IMR-90 (cell line): ENCODE data around the gene ADSS1. TPM values are rescaled to one million over a fixed set of nuclear protein-coding genes. Genes with fewer than 3 reads are reported as not detected.

Experiments
- ATAC-seq: fragments of 200-7000 bp; cut with Tn5 transposase; 2 replicates; pipeline ENCODE4 v1.9.1; 2020; ENCODE audit warnings: low read depth, mild to moderate bottlenecking, moderate library complexity
- BruUV-seq: library from RNA; stranded (reverse); fragments of 400-500 nt; replicated peaks from 2 replicates; lab custom pipeline; 2021; lab: Mats Ljungman, UMichigan
- CTCF ChIA-PET: fragments of 300-600 bp; formaldehyde crosslinking; extraction: SDS; loops from one replicate; lab custom pipeline; 2021; ENCODE audit warnings: antibody characterized with exemption; lab: Yijun Ruan, JAX
- POLR2A ChIA-PET: fragments of 300-600 bp; sonication (Branson Sonifier 250); formaldehyde crosslinking; loops from one replicate; lab custom pipeline; 2022; ENCODE audit warnings: antibody characterized with exemption; ENCODE audit not compliant: unreplicated experiment; lab: Charles Lee
- DNase-seq: peaks from one replicate; pipeline ENCODE4 v3.0.0; 2013
- H2AFZ ChIP-seq: replicated peaks from 2 replicates; pipeline ENCODE3; 2013; ENCODE audit warnings: low read length, mild to moderate bottlenecking; ENCODE audit not compliant: poor library complexity
- H2AK5ac ChIP-seq: 2 replicates; pipeline ENCODE4 v1.6.1; 2013; ENCODE audit warnings: low read depth, low read length, inconsistent platforms
- H2AK9ac ChIP-seq: replicated peaks from 2 replicates; pipeline ENCODE3; 2013; ENCODE audit warnings: mild to moderate bottlenecking, low read depth, low read length, moderate library complexity; ENCODE audit not compliant: poor library complexity
- H2BK120ac ChIP-seq: 2 replicates; pipeline ENCODE4 v1.6.1; 2013; ENCODE audit warnings: low read depth, low read length, inconsistent platforms
- H2BK15ac ChIP-seq: 3 replicates; pipeline ENCODE4 v1.6.1; 2013; ENCODE audit warnings: low read depth, low read length, inconsistent platforms
- H2BK20ac ChIP-seq: 2 replicates; pipeline ENCODE4 v1.6.1; 2013; ENCODE audit warnings: low read depth, mild to moderate bottlenecking, inconsistent platforms, low read length, moderate library complexity
- H2BK5ac ChIP-seq: 2 replicates; pipeline ENCODE4 v1.6.1; 2013; ENCODE audit warnings: mild to moderate bottlenecking, low read depth, low read length, inconsistent platforms; ENCODE audit not compliant: poor library complexity, severe bottlenecking
- H3K14ac ChIP-seq: replicated peaks from 2 replicates; pipeline ENCODE4 v1.6.1; 2013; ENCODE audit warnings: low read depth, low read length, inconsistent platforms
- H3K18ac ChIP-seq: 2 replicates; pipeline ENCODE4 v1.6.1; 2013; ENCODE audit warnings: low read depth, low read length, control low read depth
- H3K23ac ChIP-seq: 2 replicates; pipeline ENCODE4 v1.6.1; 2013; ENCODE audit warnings: low read depth, low read length, inconsistent platforms
- H3K27ac ChIP-seq: 2 replicates; pipeline ENCODE4 v1.5.1; 2013; ENCODE audit warnings: mild to moderate bottlenecking, control low read depth, low read length; ENCODE audit not compliant: insufficient read depth
- H3K27me3 ChIP-seq: 2 replicates; pipeline ENCODE4 v1.6.1; 2013; ENCODE audit warnings: low read length; ENCODE audit not compliant: control insufficient read depth, insufficient read depth
- H3K36me3 ChIP-seq: 2 replicates; pipeline ENCODE4 v1.6.1; 2013; ENCODE audit warnings: low read length, mixed read lengths; ENCODE audit not compliant: control insufficient read depth, insufficient read depth
- H3K4ac ChIP-seq: 2 replicates; pipeline ENCODE4 v1.6.1; 2013; ENCODE audit warnings: low read depth, low read length, inconsistent platforms
- H3K4me1 ChIP-seq: 2 replicates; pipeline ENCODE4 v1.6.1; 2013; ENCODE audit warnings: low read length, mixed read lengths; ENCODE audit not compliant: control insufficient read depth, insufficient read depth
- H3K4me2 ChIP-seq: 2 replicates; pipeline ENCODE4 v1.6.1; 2013; ENCODE audit warnings: low read depth, mild to moderate bottlenecking, control low read depth, low read length, moderate library complexity
- H3K4me3 ChIP-seq: 2 replicates; pipeline ENCODE4 v1.5.1; 2013; ENCODE audit warnings: low read depth, mild to moderate bottlenecking, control low read depth, low read length, moderate library complexity; ENCODE audit not compliant: insufficient read depth
- H3K56ac ChIP-seq: 2 replicates; pipeline ENCODE4 v1.6.1; 2013; ENCODE audit warnings: low read length, inconsistent platforms; ENCODE audit not compliant: insufficient read depth; ENCODE audit errors: extremely low read depth
- H3K79me1 ChIP-seq, 2 experiments: 2 replicates each; pipeline ENCODE4 v1.6.1; 2013; ENCODE audit warnings: low read length in 2 of 2, inconsistent platforms in 1 of 2, low read depth in 1 of 2
- H3K9ac ChIP-seq: 2 replicates; pipeline ENCODE4 v1.6.1; 2013; ENCODE audit warnings: low read depth, low read length, control low read depth
- H3K9me1 ChIP-seq: 2 replicates; pipeline ENCODE4 v1.6.1; 2013; ENCODE audit warnings: low read length, inconsistent platforms; ENCODE audit not compliant: insufficient read depth
- H3K9me3 ChIP-seq: 2 replicates; pipeline ENCODE4 v1.6.1; 2013; ENCODE audit warnings: low read length; ENCODE audit not compliant: control insufficient read depth, insufficient read depth
- H4K20me1 ChIP-seq: 2 replicates; pipeline ENCODE4 v1.6.1; 2013; ENCODE audit warnings: low read length, inconsistent platforms; ENCODE audit not compliant: insufficient read depth
- H4K5ac ChIP-seq: 2 replicates; pipeline ENCODE4 v1.6.1; 2013; ENCODE audit warnings: mild to moderate bottlenecking, low read depth, low read length, control low read depth
- H4K8ac ChIP-seq, 2 experiments: 2 replicates each; pipeline ENCODE4 v1.6.1; 2013; ENCODE audit warnings: low read depth in 2 of 2, low read length in 2 of 2, control low read depth in 1 of 2, inconsistent platforms in 1 of 2
- H4K91ac ChIP-seq: 2 replicates; pipeline ENCODE4 v1.6.1; 2013; ENCODE audit warnings: low read depth, low read length, inconsistent platforms; ENCODE audit not compliant: insufficient read depth
- BHLHE40 ChIP-seq: fragments of 150-350 bp; IDR thresholded peaks from 2 replicates; pipeline ENCODE4 v1.6.1; 2016; ENCODE audit warnings: mild to moderate bottlenecking, low read depth, low read length
- CEBPB ChIP-seq: IDR thresholded peaks from 2 replicates; pipeline ENCODE4 v1.6.1; 2012; ENCODE audit warnings: low read depth, low read length, improper control_type of control experiment
- CHD1 ChIP-seq: IDR thresholded peaks from 2 replicates; pipeline ENCODE4 v1.6.1; 2012; ENCODE audit warnings: low read depth, low read length, improper control_type of control experiment
- FOS ChIP-seq: fragments of 150-350 bp; IDR thresholded peaks from 2 replicates; pipeline ENCODE4 v1.6.1; 2016; ENCODE audit warnings: low read depth, low read length
- MAFK ChIP-seq: IDR thresholded peaks from 2 replicates; pipeline ENCODE4 v1.6.1; 2012; ENCODE audit warnings: low read depth, low read length, improper control_type of control experiment
- MAZ ChIP-seq: IDR thresholded peaks from 2 replicates; pipeline ENCODE4 v1.6.1; 2012; ENCODE audit warnings: low read depth, mild to moderate bottlenecking, low read length, improper control_type of control experiment, moderate library complexity, borderline replicate concordance
- MXI1 ChIP-seq: IDR thresholded peaks from 2 replicates; pipeline ENCODE4 v1.6.1; 2012; ENCODE audit warnings: low read depth, mild to moderate bottlenecking, low read length, moderate library complexity, borderline replicate concordance
- NFE2L2 ChIP-seq: fragments of 150-350 bp; IDR thresholded peaks from 2 replicates; pipeline ENCODE4 v1.6.1; 2016; ENCODE audit warnings: low read depth, mild to moderate bottlenecking, low read length
- RAD21 ChIP-seq: IDR thresholded peaks from 2 replicates; pipeline ENCODE4 v1.6.1; 2012; ENCODE audit warnings: low read length, improper control_type of control experiment
- RCOR1 ChIP-seq: IDR thresholded peaks from 2 replicates; pipeline ENCODE4 v1.6.1; 2012; ENCODE audit warnings: mild to moderate bottlenecking, low read length, improper control_type of control experiment; ENCODE audit not compliant: insufficient replicate concordance
- RFX5 ChIP-seq: IDR thresholded peaks from 2 replicates; pipeline ENCODE4 v1.8.0; 2012; ENCODE audit warnings: low read depth, mild to moderate bottlenecking, low read length, moderate library complexity
- WGBS, 2 experiments: methylation state at CpG; one replicate each; pipeline versions ENCODE4 v1.1.5 to v1.1.7; 2013; ENCODE audit warnings: missing lambda C conversion rate in 2 of 2; ENCODE audit not compliant: insufficient read length in 1 of 2; ENCODE audit errors: extremely low coverage in 2 of 2; 5-methylcytosine and 5-hydroxymethylcytosine counted together
- dilution Hi-C: fragments of 300-500 bp; cut with HindIII; formaldehyde crosslinking; loops from one replicate; pipeline ENCODE4 v1.14.3; 2018; ENCODE audit warnings: low sequenced_read_pairs; ENCODE audit not compliant: unreplicated experiment
- in situ Hi-C: fragments of 300-500 bp; cut with MboI; formaldehyde crosslinking; loops from 3 replicates; pipeline ENCODE4 v1.14.3; 2019; ENCODE audit warnings: low sequenced_read_pairs, inconsistent platforms, mixed read lengths
- intact Hi-C: fragments of 100-400 bp; cut with micrococcal nuclease; formaldehyde crosslinking; loops from 2 replicates; pipeline ENCODE4 v1.10.0; 2022
- polyA plus RNA-seq, 3 experiments: library from polyadenylated mRNA; depleted of rRNA; stranded (reverse); fragments of >200 nt; gene quantifications; 2 replicates each; pipeline ENCODE4 v1.2.3, GENCODE V29; 2012; ENCODE audit warnings: low replicate concordance in 1 of 3
- total RNA-seq: library from RNA; depleted of rRNA; stranded (reverse); fragments of >200 nt; gene quantifications from 2 replicates; pipeline ENCODE4 v1.2.3, GENCODE V29; 2012
- TF ChIP-seq, protein P1 (sequence below): conservative IDR thresholded peaks from 2 replicates; pipeline ENCODE4 v1.5.1; 2012; ENCODE audit warnings: mild to moderate bottlenecking, low read depth, low read length, improper control_type of control experiment

ADSS1 gene
- total and polyA plus RNA-seq, 2 of the 4 experiments (the other 2 are of a cell fraction) = 1.8 to 5.2 TPM

GRCh38 chr14:104683653-104684448, 40.2 kb upstream of the ADSS1 start:
- Histone ChIP-seq H4K20me1 (no peaks in the 10 kb centered on the region), H3K36me3 (no peaks in the 10 kb centered on the region), H4K91ac (no peak overlapping the region), H2AFZ (no peak overlapping the region), H4K8ac (no peak overlapping the region), H2AK9ac (peak overlapping the region; percentile 18), H2AK5ac (no peak overlapping the region; the same call in 1 of the 2 replicates), H3K9ac (no peak overlapping the region), H3K27me3 (no peaks in the 10 kb centered on the region), H3K56ac (no peak overlapping the region), H3K27ac (no peak overlapping the region), H3K4me2 (no peak overlapping the region), H3K79me1 (peaks cover 3 to 26% of the 10 kb centered on the region in 2 experiments; a peak in 3 of 4 replicates), H2BK120ac (no peak overlapping the region), H3K23ac (no peak overlapping the region), H3K4me3 (no peak overlapping the region), H2BK15ac (no peak overlapping the region), H3K14ac (no peak overlapping the region), H2BK5ac (no peak overlapping the region), H4K5ac (no peak overlapping the region), H3K4me1 (peaks cover 40% of the 10 kb centered on the region), H3K9me1 (peaks cover 15% of the 10 kb centered on the region), H3K4ac (no peak overlapping the region), H2BK20ac (no peak overlapping the region), H3K9me3 (no peaks in the 10 kb centered on the region), H3K18ac (no peak overlapping the region)
- TF ChIP-seq CHD1 (no peak), MXI1 (no peak), CEBPB (no peak), BHLHE40 (no peak), MAFK (no peak), RAD21 (no peak), MAZ (no peak), FOS (no peak), RFX5 (no peak), NFE2L2 (no peak), RCOR1 (no peak)
- TF ChIP-seq, protein P1, sequence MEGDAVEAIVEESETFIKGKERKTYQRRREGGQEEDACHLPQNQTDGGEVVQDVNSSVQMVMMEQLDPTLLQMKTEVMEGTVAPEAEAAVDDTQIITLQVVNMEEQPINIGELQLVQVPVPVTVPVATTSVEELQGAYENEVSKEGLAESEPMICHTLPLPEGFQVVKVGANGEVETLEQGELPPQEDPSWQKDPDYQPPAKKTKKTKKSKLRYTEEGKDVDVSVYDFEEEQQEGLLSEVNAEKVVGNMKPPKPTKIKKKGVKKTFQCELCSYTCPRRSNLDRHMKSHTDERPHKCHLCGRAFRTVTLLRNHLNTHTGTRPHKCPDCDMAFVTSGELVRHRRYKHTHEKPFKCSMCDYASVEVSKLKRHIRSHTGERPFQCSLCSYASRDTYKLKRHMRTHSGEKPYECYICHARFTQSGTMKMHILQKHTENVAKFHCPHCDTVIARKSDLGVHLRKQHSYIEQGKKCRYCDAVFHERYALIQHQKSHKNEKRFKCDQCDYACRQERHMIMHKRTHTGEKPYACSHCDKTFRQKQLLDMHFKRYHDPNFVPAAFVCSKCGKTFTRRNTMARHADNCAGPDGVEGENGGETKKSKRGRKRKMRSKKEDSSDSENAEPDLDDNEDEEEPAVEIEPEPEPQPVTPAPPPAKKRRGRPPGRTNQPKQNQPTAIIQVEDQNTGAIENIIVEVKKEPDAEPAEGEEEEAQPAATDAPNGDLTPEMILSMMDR = no peak
- intact Hi-C loops = no loop called here
- ChIA-PET CTCF (no interaction called here), POLR2A (no interaction called here)
- 93% methylated on average over 7 of the region's 22 CpGs; no CpG with 5 or more reads in 1 of the 2 experiments for WGBS, 2 experiments
- dilution Hi-C loops = no loop called here
- DNase-seq (no peak), ATAC-seq (no peak)
- no TSS peak for BruUV-seq
- in situ Hi-C loops = no loop called here
